NT2/D1 (cell line): ENCODE results near the gene PTRH1.

Experiments
- SUZ12 ChIP-seq: IDR thresholded peaks from 2 replicates; pipeline ENCODE4 v1.6.1; 2011; ENCODE audit not compliant: insufficient read length, insufficient read depth; ENCODE audit errors: extremely low read depth
- YY1 ChIP-seq: IDR thresholded peaks from 2 replicates; pipeline ENCODE4 v1.6.1; 2011; ENCODE audit not compliant: insufficient read length, insufficient read depth
- ZNF274 ChIP-seq: IDR thresholded peaks from 2 replicates; pipeline ENCODE4 v1.6.1; 2011; ENCODE audit warnings: mild to moderate bottlenecking, low read depth, low read length

DNA sequence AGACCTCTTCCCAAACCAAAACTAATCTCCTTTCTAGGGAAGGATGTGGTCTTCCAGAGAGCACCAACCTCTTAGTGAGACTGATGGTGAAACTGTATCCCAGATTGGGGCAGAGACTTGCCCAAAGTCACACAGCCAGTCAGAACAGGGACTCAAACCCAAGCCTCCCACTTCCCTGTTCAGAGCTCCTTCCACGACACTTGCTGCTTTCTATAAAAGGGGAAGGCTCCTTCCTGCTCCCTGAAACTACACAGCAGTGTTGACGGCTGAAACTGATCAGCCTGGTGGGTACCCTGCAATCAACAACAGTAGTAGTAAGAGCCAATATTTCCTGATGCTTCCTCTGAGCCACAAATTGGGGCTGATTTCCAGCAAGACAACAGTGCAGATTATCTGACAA lies 18.2 kb upstream of the PTRH1 start:
- TF ChIP-seq ZNF274 (no peak), YY1 (no peak), SUZ12 (no peak)
